ENCODE results near the gene SELENON.

Gene SELENON

GRCh38 chr1:25785333-25786067, 14.5 kb upstream of the SELENON start:
- no peak for TF ChIP-seq CTCF (IDR thresholded peaks at IDR 0.05; ENCODE audit: borderline replicate concordance, insufficient read depth, low read depth, low read length)
- H3K4me3 ChIP-seq (ENCODE audit: low read depth, low read length) = no peak overlapping the region

- H3K4me3 ChIP-seq (ENCODE audit: low read depth, low read length) = no peak overlapping the region
- no peak for TF ChIP-seq CTCF (IDR thresholded peaks at IDR 0.05; ENCODE audit: borderline replicate concordance, insufficient read depth, low read depth, low read length)
Observed at GRCh38 chr1:25786887-25787759, 12.9 kb upstream of the SELENON start.

- TF ChIP-seq CTCF (IDR thresholded peaks at IDR 0.05; ENCODE audit: borderline replicate concordance, insufficient read depth, low read depth, low read length) = no peak
Observed at GRCh38 chr1:25787760-25788166, 12.2 kb upstream of the SELENON start.

GRCh38 chr1:25790472-25790871, 9.5 kb upstream of the SELENON start:
- TF ChIP-seq CTCF (IDR thresholded peaks at IDR 0.05; ENCODE audit: borderline replicate concordance, insufficient read depth, low read depth, low read length) = no peak
- H3K4me3 ChIP-seq (ENCODE audit: low read depth, low read length) = no peak overlapping the region

More at GRCh38 chr1:25787760-25788166, 12.2 kb upstream of the SELENON start:
- no peak overlapping the region for H3K4me3 ChIP-seq (ENCODE audit: low read depth, low read length)

- TF ChIP-seq CTCF (IDR thresholded peaks at IDR 0.05; ENCODE audit: borderline replicate concordance, insufficient read depth, low read depth, low read length) = no peak
- H3K4me3 ChIP-seq (ENCODE audit: low read depth, low read length) = no peak overlapping the region
Observed at GRCh38 chr1:25792115-25792514, 7.9 kb upstream of the SELENON start.

- TF ChIP-seq CTCF (IDR thresholded peaks at IDR 0.05; ENCODE audit: borderline replicate concordance, insufficient read depth, low read depth, low read length) = no peak
- H3K4me3 ChIP-seq (ENCODE audit: low read depth, low read length) = no peak overlapping the region
Observed at GRCh38 chr1:25793585-25794170, 6.3 kb upstream of the SELENON start.
